ENCODE data around the gene PDLIM1. TPM values are rescaled to one million over a fixed set of nuclear protein-coding genes. Genes with fewer than 3 reads are reported as not detected.

The PDLIM1 gene
- total RNA-seq = 106 and 114 TPM in 2 replicates

DNA sequence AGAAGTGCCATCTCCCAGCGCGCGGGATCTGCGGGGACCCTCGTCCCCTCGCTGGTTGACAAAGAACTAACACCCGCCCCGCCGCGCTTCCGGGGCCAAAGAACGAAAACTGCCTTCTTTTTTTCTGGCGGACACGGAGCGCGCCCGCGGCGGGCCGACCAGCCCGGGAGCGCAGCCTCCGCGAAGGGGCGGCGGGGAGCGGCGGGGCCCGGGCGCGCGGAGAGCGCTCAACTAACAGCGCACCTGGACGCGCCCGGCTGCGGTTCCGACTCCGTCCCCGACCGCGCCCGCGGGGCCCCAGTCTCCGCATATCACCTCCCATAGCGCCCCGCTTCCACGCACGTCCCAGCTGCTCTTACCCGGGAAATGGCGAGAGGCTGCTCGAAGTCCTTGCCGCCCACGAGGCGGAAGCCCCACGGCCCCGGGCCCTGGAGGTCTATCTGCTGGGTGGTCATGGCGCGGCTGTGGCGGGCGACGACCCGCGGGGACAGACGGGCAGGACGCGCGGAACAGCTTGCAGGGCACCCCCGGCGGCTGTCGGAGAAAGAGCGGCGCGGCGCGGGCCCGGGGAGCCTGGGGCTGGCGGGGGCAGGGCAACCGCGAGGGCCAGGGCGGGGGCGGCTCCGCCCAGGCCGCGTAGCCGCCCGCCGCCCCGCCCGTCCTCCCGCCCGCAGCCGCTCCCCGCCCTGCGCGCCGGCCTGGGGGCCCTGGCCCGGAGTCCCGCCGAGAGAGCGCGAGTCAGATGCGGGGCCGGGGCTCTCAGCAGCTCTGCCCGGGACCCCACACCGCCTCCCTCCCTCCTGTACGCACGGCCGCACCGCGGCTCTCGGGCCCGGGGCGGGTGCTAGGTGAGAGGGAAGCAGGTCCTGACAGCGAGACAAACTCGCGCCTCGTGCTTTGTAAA, at the start of gene PDLIM1:
Gene PDLIM1, minus strand, starts transcription at position 543 of the 904 bp plus-strand sequence. Its CDS starts 88 bp downstream, at position 455.

DNA sequence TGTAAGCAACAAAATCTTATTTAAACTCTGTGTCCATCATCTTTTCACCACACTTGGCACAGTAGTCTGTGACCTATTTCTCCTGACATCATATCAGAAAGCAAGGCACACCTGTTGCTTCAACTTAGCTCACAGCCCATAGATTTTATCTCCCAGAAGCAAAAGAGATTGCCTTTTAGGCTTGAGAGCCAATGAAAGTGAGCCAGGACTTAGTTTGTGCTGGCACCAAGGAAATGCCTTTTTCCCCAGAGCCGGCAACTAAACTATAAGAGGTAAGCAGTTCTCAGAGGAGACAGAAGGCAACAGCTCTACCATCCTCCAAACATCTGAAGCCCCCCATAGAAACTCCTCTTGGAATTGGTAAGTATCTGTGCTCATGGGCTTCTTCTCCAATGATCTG, 96.9 kb downstream of the PDLIM1 start, which contains the start of gene ACSM6:
Gene ACSM6, plus strand, starts transcription at position 295 of the 400 bp plus-strand sequence. CDS start 248 bp downstream, outside the sequence.

Other genes starting within 250 kb of the PDLIM1 start
- not detected in 2 replicates for gene CYP2C8, start 221.5 kb downstream of the PDLIM1 start, total RNA-seq
- not detected in 2 replicates for gene ACSM6, start 96.8 kb downstream of the PDLIM1 start, total RNA-seq